ENCODE results near the gene FLT4. TPM values are rescaled to one million over a fixed set of nuclear protein-coding genes. Genes with fewer than 3 reads are reported as not detected.

The FLT4 gene
- total and polyA plus RNA-seq, 2 donors (not counting 1 experiment from before 2014, with no cell fraction given): 0.01 TPM; not detected in 1

DNA sequence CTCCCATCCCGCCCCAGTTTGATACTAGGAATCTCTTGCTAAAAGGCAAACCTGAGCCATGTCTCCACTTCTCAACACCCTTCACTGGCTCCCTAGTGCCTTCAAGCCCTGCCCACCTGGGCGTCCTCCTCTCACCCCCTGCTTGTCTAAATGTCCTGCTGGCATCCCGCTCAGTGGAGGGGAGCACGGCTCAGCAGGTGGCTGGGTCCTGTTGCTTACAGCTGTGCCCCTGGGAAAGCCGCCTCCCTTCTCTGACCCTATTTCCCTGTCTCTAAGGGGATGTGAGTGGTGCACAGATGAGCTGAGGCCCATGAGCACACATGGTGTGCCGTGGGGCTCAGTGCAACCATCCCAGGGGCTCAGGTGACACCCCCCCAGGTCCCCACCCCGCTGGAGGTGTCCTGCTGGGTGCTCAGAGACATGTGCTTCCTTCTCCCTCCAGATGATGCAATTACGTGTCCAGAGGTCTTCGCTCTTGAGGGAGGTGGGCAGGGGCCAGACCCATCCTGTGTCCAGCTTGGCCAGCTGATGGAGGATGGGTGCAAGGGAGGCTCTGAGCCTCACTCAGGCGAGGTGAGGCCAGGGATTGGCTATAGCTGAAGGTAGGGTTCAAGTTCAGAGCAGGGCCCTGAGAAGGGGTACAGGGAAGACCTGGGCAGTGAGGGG lies 24.1 kb downstream of the FLT4 start:
- Histone ChIP-seq H3K9me3 (ENCODE audit: control extremely low read depth in 1 of 3, control insufficient read depth in 2 of 3, insufficient read depth in 1 of 3, low read length in 2 of 3) (peaks cover 0 to 2% (median 0%) of the 10 kb centered on the region in 3 donors), H3K36me3 (replicated peaks in 1 of 2; ENCODE audit: control extremely low read depth in 1 of 2, control insufficient read depth in 1 of 2, extremely low read depth in 1 of 2, insufficient read depth in 2 of 2, low read length in 1 of 2) (no peaks in the 10 kb centered on the region), H3K27ac (ENCODE audit: low read length in 2 of 2) (no peak overlapping the region), H2AFZ (ENCODE audit: insufficient read depth, low read depth, low read length, poor library complexity, severe bottlenecking) (no peak overlapping the region), H3K4me3 (ENCODE audit: control extremely low read depth in 1 of 5, extremely low read depth in 1 of 5, insufficient read depth in 1 of 5, low read depth in 2 of 5, low read length in 4 of 5) (no peak overlapping the region), H3K79me2 (ENCODE audit: control insufficient read depth, insufficient read depth, low read length) (no peaks in the 10 kb centered on the region), H3K9ac (ENCODE audit: low read length) (no peak overlapping the region), H3K27me3 (replicated peaks in 1 of 4; ENCODE audit: control extremely low read depth in 1 of 4, control insufficient read depth in 3 of 4, insufficient read depth in 4 of 4, low read length in 3 of 4) (no peaks in the 10 kb centered on the region), H3K4me2 (replicated peaks; ENCODE audit: low read depth, low read length, poor library complexity, severe bottlenecking) (no peak overlapping the region), H4K20me1 (ENCODE audit: control insufficient read depth, insufficient read depth, low read length, poor library complexity, severe bottlenecking) (no peaks in the 10 kb centered on the region), H3K4me1 (ENCODE audit: control insufficient read depth in 2 of 2, insufficient read depth in 2 of 2, low read length in 2 of 2) (no peaks in the 10 kb centered on the region)
- DNase-seq: no peak
- intact Hi-C loops (cut with micrococcal nuclease): no loop called here
- Mint-ChIP-seq H3K27me3 (no peaks in the 10 kb centered on the region), H3K4me3 (no peak overlapping the region), H3K27ac (no peak overlapping the region), H3K9me3 (ENCODE audit: insufficient read depth) (no peaks in the 10 kb centered on the region), H3K4me1 (peaks cover 2% of the 10 kb centered on the region)
- CTCF ChIA-PET: no interaction called here
- ATAC-seq (ENCODE audit: low read depth): no peak
- POLR2A ChIA-PET: no interaction called here
- TF ChIP-seq EZH2 (IDR thresholded peaks at IDR 0.05; ENCODE audit: borderline replicate concordance, insufficient read depth, low read depth, low read length, poor library complexity, severe bottlenecking): no peak
- TF ChIP-seq, protein P1, sequence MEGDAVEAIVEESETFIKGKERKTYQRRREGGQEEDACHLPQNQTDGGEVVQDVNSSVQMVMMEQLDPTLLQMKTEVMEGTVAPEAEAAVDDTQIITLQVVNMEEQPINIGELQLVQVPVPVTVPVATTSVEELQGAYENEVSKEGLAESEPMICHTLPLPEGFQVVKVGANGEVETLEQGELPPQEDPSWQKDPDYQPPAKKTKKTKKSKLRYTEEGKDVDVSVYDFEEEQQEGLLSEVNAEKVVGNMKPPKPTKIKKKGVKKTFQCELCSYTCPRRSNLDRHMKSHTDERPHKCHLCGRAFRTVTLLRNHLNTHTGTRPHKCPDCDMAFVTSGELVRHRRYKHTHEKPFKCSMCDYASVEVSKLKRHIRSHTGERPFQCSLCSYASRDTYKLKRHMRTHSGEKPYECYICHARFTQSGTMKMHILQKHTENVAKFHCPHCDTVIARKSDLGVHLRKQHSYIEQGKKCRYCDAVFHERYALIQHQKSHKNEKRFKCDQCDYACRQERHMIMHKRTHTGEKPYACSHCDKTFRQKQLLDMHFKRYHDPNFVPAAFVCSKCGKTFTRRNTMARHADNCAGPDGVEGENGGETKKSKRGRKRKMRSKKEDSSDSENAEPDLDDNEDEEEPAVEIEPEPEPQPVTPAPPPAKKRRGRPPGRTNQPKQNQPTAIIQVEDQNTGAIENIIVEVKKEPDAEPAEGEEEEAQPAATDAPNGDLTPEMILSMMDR (IDR thresholded peaks at IDR 0.05): no peak
- 71% methylated on average over 3 of the region's 10 CpGs for WGBS (ENCODE audit: insufficient coverage)

DNA sequence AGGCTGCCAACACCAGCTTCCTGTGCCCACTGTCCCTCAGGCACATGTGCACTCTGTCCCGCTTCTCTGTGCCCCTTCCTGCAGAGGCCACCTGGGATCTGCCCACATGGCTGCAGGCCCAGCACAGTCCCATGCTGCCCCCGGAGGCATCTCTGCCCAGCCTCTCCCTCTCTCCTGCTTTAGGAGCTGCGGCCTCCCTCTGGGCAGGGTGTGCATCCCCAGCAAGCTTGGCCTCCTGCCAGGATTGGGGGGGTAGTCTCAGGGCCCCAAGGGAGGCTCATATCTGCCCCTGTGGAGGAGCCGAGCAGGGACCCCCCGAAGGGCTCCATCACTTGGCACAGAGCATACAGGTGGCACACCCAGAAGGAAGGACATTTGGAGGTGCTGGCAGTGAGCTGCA lies 24.8 kb downstream of the FLT4 start:
- H3K27ac Mint-ChIP-seq: no peak overlapping the region
- no peaks in the 10 kb centered on the region for H3K4me1 ChIP-seq (ENCODE audit: control insufficient read depth in 2 of 2, insufficient read depth in 2 of 2, low read length in 2 of 2)
- intact Hi-C loops (cut with micrococcal nuclease): no loop called here
- H3K79me2 ChIP-seq (ENCODE audit: control insufficient read depth, insufficient read depth, low read length): no peaks in the 10 kb centered on the region
- H3K9me3 Mint-ChIP-seq (ENCODE audit: insufficient read depth): no peaks in the 10 kb centered on the region
- H3K36me3 ChIP-seq (replicated peaks in 1 of 2; ENCODE audit: control extremely low read depth in 1 of 2, control insufficient read depth in 1 of 2, extremely low read depth in 1 of 2, insufficient read depth in 2 of 2, low read length in 1 of 2): no peaks in the 10 kb centered on the region
- 88% methylated on average over 5 of the region's 5 CpGs for WGBS (ENCODE audit: insufficient coverage)
- H3K4me3 Mint-ChIP-seq: no peak overlapping the region
- H3K4me1 Mint-ChIP-seq: peaks cover 2% of the 10 kb centered on the region
- ATAC-seq (ENCODE audit: low read depth) (no peak), DNase-seq (no peak)
- H4K20me1 ChIP-seq (ENCODE audit: control insufficient read depth, insufficient read depth, low read length, poor library complexity, severe bottlenecking): no peaks in the 10 kb centered on the region
- no peak overlapping the region for H3K27ac ChIP-seq (ENCODE audit: low read length in 2 of 2)
- no peak overlapping the region for H3K4me2 ChIP-seq (replicated peaks; ENCODE audit: low read depth, low read length, poor library complexity, severe bottlenecking)
- no peaks in the 10 kb centered on the region for H3K27me3 Mint-ChIP-seq
- ChIA-PET CTCF (no interaction called here), POLR2A (no interaction called here)
- no peak for TF ChIP-seq EZH2 (IDR thresholded peaks at IDR 0.05; ENCODE audit: borderline replicate concordance, insufficient read depth, low read depth, low read length, poor library complexity, severe bottlenecking)
- TF ChIP-seq, protein P1 (IDR thresholded peaks at IDR 0.05): no peak
- H2AFZ ChIP-seq (ENCODE audit: insufficient read depth, low read depth, low read length, poor library complexity, severe bottlenecking): no peak overlapping the region
- no peak overlapping the region for H3K4me3 ChIP-seq (ENCODE audit: control extremely low read depth in 1 of 5, extremely low read depth in 1 of 5, insufficient read depth in 1 of 5, low read depth in 2 of 5, low read length in 4 of 5)
- no peak overlapping the region for H3K9ac ChIP-seq (ENCODE audit: low read length)
- H3K9me3 ChIP-seq (ENCODE audit: control extremely low read depth in 1 of 3, control insufficient read depth in 2 of 3, insufficient read depth in 1 of 3, low read length in 2 of 3): peaks cover 0 to 2% (median 0%) of the 10 kb centered on the region in 3 donors
- no peaks in the 10 kb centered on the region for H3K27me3 ChIP-seq (replicated peaks in 1 of 4; ENCODE audit: control extremely low read depth in 1 of 4, control insufficient read depth in 3 of 4, insufficient read depth in 4 of 4, low read length in 3 of 4)
